HCT116 (cell line): ENCODE results near the gene AEBP2. TPM values are rescaled to one million over a fixed set of nuclear protein-coding genes. Genes with fewer than 3 reads are reported as not detected.

Experiments used
- ATAC-seq: fragments of 200-7000 bp; cut with Tn5 transposase; 2 replicates; pipeline ENCODE4 v1.9.1; 2020; ENCODE audit warnings: mild to moderate bottlenecking, moderate library complexity
- BruUV-seq: library from RNA; stranded (reverse); fragments of 400-500 nt; replicated peaks from 2 replicates; lab custom pipeline; 2021; lab: Mats Ljungman, UMichigan
- CTCF ChIA-PET: fragments of 300-600 bp; sonication (Branson Sonifier 250); formaldehyde crosslinking; loops from one replicate; lab custom pipeline; 2021; ENCODE audit warnings: antibody characterized with exemption; lab: Charles Lee
- POLR2A ChIA-PET: fragments of 300-600, 350-600 bp; sonication (Branson Sonifier 250); formaldehyde crosslinking; loops from one replicate; lab custom pipeline; 2021; ENCODE audit warnings: antibody characterized with exemption; lab: Charles Lee
- RAD21 ChIA-PET, 2 experiments: fragments of 300-600 bp; sonication (Branson Sonifier 250); formaldehyde crosslinking; loops; one replicate each; lab custom pipeline; 2023; ENCODE audit warnings: low total read pairs in 2 of 2; ENCODE audit not compliant: uncharacterized antibody in 2 of 2, unreplicated experiment in 2 of 2, low non-redundant PET in 1 of 2; lab: Charles Lee
- DNase-seq: peaks from one replicate; pipeline ENCODE4 v3.0.0-alpha.2; 2010; ENCODE audit warnings: low read depth, low spot score
- H2AFZ ChIP-seq: fragments of 200-600 bp; shearing (Covaris generic), sonication (generic); 2 replicates; pipeline ENCODE4 v1.6.1; 2017; ENCODE audit warnings: low read depth, mixed run types, mixed read lengths, antibody characterized with exemption, low read length; ENCODE audit not compliant: poor library complexity, severe bottlenecking
- H3K27ac ChIP-seq: 2 replicates; pipeline ENCODE4 v1.5.1; 2012; ENCODE audit warnings: low read depth, low read length
- H3K27me3 ChIP-seq: fragments of 200-600 bp; sonication (generic); 2 replicates; pipeline ENCODE4 v1.6.1; 2016; ENCODE audit warnings: mixed run types, low read length, mixed read lengths; ENCODE audit not compliant: insufficient read depth
- H3K36me3 ChIP-seq, 2 experiments: fragments of 200-500 bp in 1 of 2; fragments of 200-600 bp in 1 of 2; sonication (Bioruptor generic) in 1 of 2; sonication (generic) in 1 of 2; 2 replicates each; pipeline versions ENCODE4 v1.5.1 to v1.6.1; 2014 to 2016; ENCODE audit warnings: low read length in 2 of 2, inconsistent platforms in 1 of 2, mixed read lengths in 1 of 2, mixed run types in 1 of 2; ENCODE audit not compliant: insufficient read depth in 2 of 2, control insufficient read depth in 1 of 2
- H3K4me1 ChIP-seq, 2 experiments: fragments of 200-600 bp in 1 of 2; sonication (generic) in 1 of 2; 2 replicates each; pipeline versions ENCODE4 v1.5.1 to v1.6.1; 2012 to 2017; ENCODE audit warnings: low read length in 2 of 2, inconsistent platforms in 1 of 2, mild to moderate bottlenecking in 1 of 2, mixed read lengths in 1 of 2, mixed run types in 1 of 2, moderate library complexity in 1 of 2; ENCODE audit not compliant: insufficient read depth in 2 of 2, control insufficient read depth in 1 of 2
- H3K4me2 ChIP-seq: fragments of 200-600 bp; sonication (generic); 2 replicates; pipeline ENCODE4 v1.6.1; 2017; ENCODE audit warnings: mixed run types, low read length, mixed read lengths
- H3K4me3 ChIP-seq, 2 experiments: fragments of 200-600 bp in 1 of 2; sonication (generic) in 1 of 2; replicated peaks in 1 of 2; 2 replicates each; pipeline ENCODE4 v1.5.1; 2011 to 2016; ENCODE audit warnings: low read length in 2 of 2, control low read depth in 1 of 2, low read depth in 1 of 2, mild to moderate bottlenecking in 1 of 2, mixed read lengths in 1 of 2, mixed run types in 1 of 2
- H3K79me2 ChIP-seq: fragments of 200-600 bp; sonication (generic); 2 replicates; pipeline ENCODE4 v1.6.1; 2017; ENCODE audit warnings: mild to moderate bottlenecking, mixed run types, low read length, moderate library complexity, mixed read lengths; ENCODE audit not compliant: insufficient read depth
- H3K9ac ChIP-seq: fragments of 200-600 bp; sonication (generic); 2 replicates; pipeline ENCODE4 v1.6.1; 2016; ENCODE audit warnings: low read length, mixed read lengths
- H3K9me2 ChIP-seq: fragments of 200-600 bp; sonication (generic), shearing (Covaris generic); 2 replicates; pipeline ENCODE4 v1.6.1; 2017; ENCODE audit warnings: mixed run types, mild to moderate bottlenecking, moderate library complexity; ENCODE audit not compliant: insufficient read depth
- H3K9me3 ChIP-seq, 2 experiments: fragments of 200-500 bp in 1 of 2; fragments of 200-600 bp in 1 of 2; sonication (Bioruptor generic) in 1 of 2; sonication (generic) in 1 of 2; 2 replicates each; pipeline ENCODE4 v1.6.1; 2014 to 2017; ENCODE audit warnings: low read length in 2 of 2, mixed read lengths in 2 of 2, inconsistent platforms in 1 of 2, low read depth in 1 of 2, mild to moderate bottlenecking in 1 of 2, mixed run types in 1 of 2, moderate library complexity in 1 of 2; ENCODE audit not compliant: control insufficient read depth in 1 of 2, insufficient read depth in 1 of 2
- H4K20me1 ChIP-seq: fragments of 200-600 bp; sonication (generic), shearing (Covaris generic); 2 replicates; pipeline ENCODE4 v1.6.1; 2017; ENCODE audit warnings: mixed run types, mild to moderate bottlenecking, moderate library complexity; ENCODE audit not compliant: insufficient read depth
- EZH2 ChIP-seq: fragments of 200-600 bp; sonication (generic); IDR thresholded peaks from 2 replicates; pipeline ENCODE4 v1.6.1; 2017; ENCODE audit warnings: antibody characterized with exemption, mixed run types
- JUND ChIP-seq: IDR thresholded peaks from 2 replicates; pipeline ENCODE4 v1.6.1; 2012
- POLR2AphosphoS5 ChIP-seq: IDR thresholded peaks from 2 replicates; pipeline ENCODE4 v1.6.1; 2011; ENCODE audit warnings: mild to moderate bottlenecking, low read depth, low read length, moderate library complexity
- intact Hi-C: fragments of 100-400 bp; cut with micrococcal nuclease; formaldehyde crosslinking; loops from 2 replicates; pipeline ENCODE4 v1.10.0; 2022
- total RNA-seq: library from RNA; stranded (reverse); gene quantifications from one replicate; pipeline ENCODE4 v1.2.1, GENCODE V29; 2021; ENCODE audit not compliant: unreplicated experiment
- TF ChIP-seq, protein P1 (sequence below), 3 experiments: fragments of 200-600 bp in 1 of 3; sonication (generic) in 1 of 3; IDR thresholded peaks in 2 of 3; conservative IDR thresholded peaks in 1 of 3; 2 replicates each; pipeline ENCODE4 v1.5.1; 2012 to 2017; ENCODE audit warnings: low read depth in 2 of 3, low read length in 2 of 3, antibody characterized with exemption in 1 of 3, borderline replicate concordance in 1 of 3, control low read depth in 1 of 3, mild to moderate bottlenecking in 1 of 3, mixed read lengths in 1 of 3, mixed run types in 1 of 3, moderate library complexity in 1 of 3; ENCODE audit not compliant: insufficient read depth in 1 of 3

Gene AEBP2
- total RNA-seq, 1 experiment from 2014 or later: 44.6 TPM

DNA sequence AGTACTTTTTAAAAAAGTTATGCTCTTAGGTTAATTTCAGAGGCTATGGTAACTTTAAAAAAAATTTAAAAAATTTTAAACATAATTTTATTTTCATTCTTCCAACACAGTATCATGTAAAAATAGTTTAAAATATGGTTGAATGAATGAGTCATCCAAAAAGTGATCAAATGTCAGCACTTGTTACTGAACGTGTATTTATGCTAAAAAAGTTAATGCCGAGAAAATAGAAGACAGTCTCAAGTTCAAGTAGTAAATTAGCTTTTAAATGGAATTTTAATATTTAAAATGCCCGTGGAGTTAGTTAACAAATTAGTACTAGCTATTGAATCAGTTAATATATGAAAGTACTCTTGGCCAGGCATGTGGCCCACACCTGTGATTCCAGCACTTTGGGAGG, 4.8 kb downstream of the AEBP2 start:
- CTCF ChIA-PET: no interaction called here
- intact Hi-C loops: no loop called here
- BruUV-seq: no TSS peak

DNA sequence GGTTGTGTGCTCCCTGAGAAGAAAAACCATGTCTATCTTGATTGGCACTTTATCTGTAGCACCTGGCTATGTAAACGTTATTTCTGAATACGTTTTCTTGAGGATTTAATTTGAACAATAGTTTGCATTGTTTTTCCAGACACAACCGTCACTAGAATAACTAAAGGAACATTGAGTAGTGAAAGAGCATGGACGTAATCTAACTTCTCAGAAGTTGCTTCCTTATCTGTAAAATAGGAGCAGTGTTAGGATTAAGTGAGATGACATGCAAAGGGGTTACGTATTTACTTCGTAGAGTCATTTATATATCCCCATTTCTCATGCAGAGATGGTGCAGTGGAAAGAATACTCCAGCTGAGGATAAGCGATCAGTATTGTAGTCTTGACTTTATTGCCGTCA, 8.1 kb downstream of the AEBP2 start:
- Histone ChIP-seq H3K9ac (no peak overlapping the region), H3K27me3 (no peaks in the 10 kb centered on the region), H3K4me3 (no peak overlapping the region), H3K27ac (no peak overlapping the region), H4K20me1 (peaks cover 25% of the 10 kb centered on the region; the same call in 1 of the 2 replicates), H3K4me1 (no peaks in the 10 kb centered on the region), H3K36me3 (0 out of 4 replicates have a peak, but pooled peaks cover 0 to 2% of the 10 kb centered on the region in 2 experiments), H3K79me2 (peaks cover 100% of the 10 kb centered on the region), H3K9me2 (no peaks in the 10 kb centered on the region), H2AFZ (no peak overlapping the region), H3K9me3 (no peaks in the 10 kb centered on the region), H3K4me2 (no peak overlapping the region)
- CTCF ChIA-PET: no interaction called here
- RAD21 ChIA-PET: no interaction called here
- no TSS peak for BruUV-seq
- intact Hi-C loops: no loop called here
- ATAC-seq: no peak
- POLR2A ChIA-PET: no interaction called here
- no peak for DNase-seq
- no peak for TF ChIP-seq POLR2AphosphoS5

More for the DNA sequence above, 4.8 kb downstream of the AEBP2 start:
- Histone ChIP-seq H3K9me3 (no peaks in the 10 kb centered on the region), H3K27me3 (no peaks in the 10 kb centered on the region), H3K9ac (no peak overlapping the region), H3K4me2 (no peak overlapping the region), H3K79me2 (peaks cover 94% of the 10 kb centered on the region), H3K4me3 (no peak overlapping the region), H2AFZ (no peak overlapping the region), H3K9me2 (no peaks in the 10 kb centered on the region), H3K36me3 (0 out of 4 replicates have a peak, but pooled peaks cover 0 to 2% of the 10 kb centered on the region in 2 experiments), H3K27ac (no peak overlapping the region), H4K20me1 (peaks cover 13% of the 10 kb centered on the region; the same call in 1 of the 2 replicates), H3K4me1 (peaks cover 5 to 8% of the 10 kb centered on the region in 2 experiments; a peak in 3 of 4 replicates)
- TF ChIP-seq, protein P1, sequence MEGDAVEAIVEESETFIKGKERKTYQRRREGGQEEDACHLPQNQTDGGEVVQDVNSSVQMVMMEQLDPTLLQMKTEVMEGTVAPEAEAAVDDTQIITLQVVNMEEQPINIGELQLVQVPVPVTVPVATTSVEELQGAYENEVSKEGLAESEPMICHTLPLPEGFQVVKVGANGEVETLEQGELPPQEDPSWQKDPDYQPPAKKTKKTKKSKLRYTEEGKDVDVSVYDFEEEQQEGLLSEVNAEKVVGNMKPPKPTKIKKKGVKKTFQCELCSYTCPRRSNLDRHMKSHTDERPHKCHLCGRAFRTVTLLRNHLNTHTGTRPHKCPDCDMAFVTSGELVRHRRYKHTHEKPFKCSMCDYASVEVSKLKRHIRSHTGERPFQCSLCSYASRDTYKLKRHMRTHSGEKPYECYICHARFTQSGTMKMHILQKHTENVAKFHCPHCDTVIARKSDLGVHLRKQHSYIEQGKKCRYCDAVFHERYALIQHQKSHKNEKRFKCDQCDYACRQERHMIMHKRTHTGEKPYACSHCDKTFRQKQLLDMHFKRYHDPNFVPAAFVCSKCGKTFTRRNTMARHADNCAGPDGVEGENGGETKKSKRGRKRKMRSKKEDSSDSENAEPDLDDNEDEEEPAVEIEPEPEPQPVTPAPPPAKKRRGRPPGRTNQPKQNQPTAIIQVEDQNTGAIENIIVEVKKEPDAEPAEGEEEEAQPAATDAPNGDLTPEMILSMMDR (IDR thresholded peaks at IDR 0.05 in 2 of 3, conservative IDR thresholded peaks at IDR 0.05 in 1 of 3; ENCODE audit: borderline replicate concordance in 1 of 3, insufficient read depth in 1 of 3, low read depth in 2 of 3, low read length in 2 of 3): no peak
- TF ChIP-seq JUND: no peak
- no peak for TF ChIP-seq EZH2
- ATAC-seq: no peak
- no peak for DNase-seq
- RAD21 ChIA-PET: no interaction called here
- POLR2A ChIA-PET: no interaction called here
